HepG2 (cell line): Measurements from ENCODE around the gene SIGLEC8. TPM values are rescaled to one million over a fixed set of nuclear protein-coding genes. Genes with fewer than 3 reads are reported as not detected.

Source experiments
- AHR ChIP-seq: IDR thresholded peaks from 2 replicates; pipeline ENCODE4 v1.6.1; 2018; ENCODE audit warnings: missing genetic modification reagents, missing compliant biosample characterization
- ARHGAP35 ChIP-seq: sonication (generic); formaldehyde crosslinking; IDR thresholded peaks from 2 replicates; pipeline ENCODE4 v1.9.0; 2022; ENCODE audit warnings: mild to moderate bottlenecking, inconsistent platforms, moderate library complexity, missing genetic modification reagents, borderline replicate concordance
- ELF4 ChIP-seq: sonication (generic); formaldehyde crosslinking; IDR thresholded peaks from 2 replicates; pipeline ENCODE4 v1.5.0; 2020; ENCODE audit warnings: missing genetic modification reagents, mild to moderate bottlenecking, moderate library complexity, borderline replicate concordance
- GMEB2 ChIP-seq: IDR thresholded peaks from 2 replicates; pipeline ENCODE4 v1.6.1; 2016; ENCODE audit warnings: missing biosample characterization, missing genetic modification reagents, low read depth
- KDM2A ChIP-seq: sonication (generic); formaldehyde crosslinking; IDR thresholded peaks from 2 replicates; pipeline ENCODE4 v1.4.0; 2020; ENCODE audit warnings: low read depth, missing genetic modification reagents, borderline replicate concordance
- MATR3 ChIP-seq: sonication (generic); formaldehyde crosslinking; IDR thresholded peaks from 2 replicates; pipeline ENCODE4 v1.4.0; 2020; ENCODE audit warnings: missing genetic modification reagents
- NFKB2 ChIP-seq: sonication (generic); formaldehyde crosslinking; IDR thresholded peaks from 2 replicates; pipeline ENCODE4 v1.4.0; 2020; ENCODE audit warnings: missing genetic modification reagents, borderline replicate concordance
- NONO ChIP-seq, 2 experiments: fragments of 450-650 bp in 1 of 2; sonication (generic) in 1 of 2; formaldehyde crosslinking in 1 of 2; IDR thresholded peaks in 1 of 2; conservative IDR thresholded peaks in 1 of 2; 2 replicates each; pipeline versions ENCODE4 v1.6.1 to v1.8.0; 2017 to 2022; ENCODE audit warnings: mild to moderate bottlenecking in 1 of 2, missing genetic modification reagents in 1 of 2, moderate library complexity in 1 of 2
- RAD21 ChIP-seq: fragments of 450-650 bp; formaldehyde crosslinking; IDR thresholded peaks from 2 replicates; pipeline ENCODE4 v1.5.0; 2020; ENCODE audit warnings: mild to moderate bottlenecking
- RARA ChIP-seq: IDR thresholded peaks from 2 replicates; pipeline ENCODE4 v1.6.1; 2016; ENCODE audit warnings: missing genetic modification reagents, missing compliant biosample characterization
- RFX5 ChIP-seq: IDR thresholded peaks from 2 replicates; pipeline ENCODE4 v1.6.1; 2011; ENCODE audit warnings: low read depth, low read length, improper control_type of control experiment
- SRF ChIP-seq: IDR thresholded peaks from 2 replicates; pipeline ENCODE4 v1.6.1; 2011; ENCODE audit warnings: mild to moderate bottlenecking, low read depth, low read length, moderate library complexity
- SRSF1 ChIP-seq: fragments of 200-400 bp; formaldehyde crosslinking; optimal IDR thresholded peaks from 2 replicates; pipeline ENCODE3; 2017; ENCODE audit warnings: mild to moderate bottlenecking, low read depth, low read length, moderate library complexity
- TOPORS ChIP-seq: sonication (generic); formaldehyde crosslinking; IDR thresholded peaks from 2 replicates; pipeline ENCODE4 v1.8.0; 2023; ENCODE audit warnings: mild to moderate bottlenecking, missing genetic modification reagents
- WIZ ChIP-seq: sonication (generic); formaldehyde crosslinking; IDR thresholded peaks from 2 replicates; pipeline ENCODE4 v1.5.1; 2020; ENCODE audit warnings: mild to moderate bottlenecking, missing genetic modification reagents
- ZFP36 ChIP-seq: fragments of 150-350 bp; IDR thresholded peaks from 2 replicates; pipeline ENCODE4 v1.6.1; 2018; ENCODE audit warnings: borderline replicate concordance, low read length, low read depth; ENCODE audit not compliant: partially characterized antibody
- ZNF20 ChIP-seq: sonication (generic); formaldehyde crosslinking; IDR thresholded peaks from 2 replicates; pipeline ENCODE4 v1.4.0; 2020; ENCODE audit warnings: mild to moderate bottlenecking, moderate library complexity, missing genetic modification reagents
- ZNF333 ChIP-seq: sonication (generic); formaldehyde crosslinking; IDR thresholded peaks from 2 replicates; pipeline ENCODE4 v1.4.0; 2020; ENCODE audit warnings: mild to moderate bottlenecking, missing genetic modification reagents, borderline replicate concordance
- ZNF552 ChIP-seq: sonication (generic); formaldehyde crosslinking; IDR thresholded peaks from 2 replicates; pipeline ENCODE4 v1.9.0; 2022; ENCODE audit warnings: missing genetic modification reagents, mild to moderate bottlenecking, borderline replicate concordance
- ZNF7 ChIP-seq: IDR thresholded peaks from 2 replicates; pipeline ENCODE4 v1.6.1; 2016; ENCODE audit warnings: missing biosample characterization, missing genetic modification reagents
- ZNF773 ChIP-seq: sonication (generic); formaldehyde crosslinking; IDR thresholded peaks from 2 replicates; pipeline ENCODE4 v1.4.0; 2020; ENCODE audit warnings: missing genetic modification reagents, borderline replicate concordance
- ZNF775 ChIP-seq: sonication (generic); formaldehyde crosslinking; IDR thresholded peaks from 2 replicates; pipeline ENCODE4 v1.4.0; 2020; ENCODE audit warnings: missing genetic modification reagents, mild to moderate bottlenecking, moderate library complexity, borderline replicate concordance
- ZSCAN25 ChIP-seq: sonication (generic); formaldehyde crosslinking; IDR thresholded peaks from 2 replicates; pipeline ENCODE4 v1.8.0; 2022; ENCODE audit warnings: mild to moderate bottlenecking, missing genetic modification reagents
- polyA plus RNA-seq, 8 experiments: library from polyadenylated mRNA; depleted of rRNA in 3 of 8; stranded (reverse) in 7 of 8; unstranded in 1 of 8; fragments of >200 nt; fragmentation: Illumina TruSeq in 4 of 8; extraction: Trizol in 4 of 8; gene quantifications; 2 replicates each; pipeline versions ENCODE4 v1.2.1 to v1.2.3, GENCODE V29; 2011 to 2016; ENCODE audit warnings: low read depth in 4 of 8, missing spikeins in 1 of 8, mixed read lengths in 1 of 8; ENCODE audit not compliant: insufficient read depth in 1 of 8
- total RNA-seq, 5 experiments: library from RNA; depleted of rRNA; stranded (reverse); fragments of >200 nt; fragmentation: Illumina TruSeq; extraction: Trizol; gene quantifications; 2 replicates each; pipeline ENCODE4 v1.2.3, GENCODE V29; 2016; ENCODE audit warnings: low read depth in 1 of 5
- TF ChIP-seq, protein P1 (sequence below): sonication (generic); formaldehyde crosslinking; IDR thresholded peaks from 2 replicates; pipeline ENCODE4 v1.4.0; 2020; ENCODE audit warnings: missing genetic modification reagents, borderline replicate concordance
- TF ChIP-seq, protein P2 (sequence below): sonication (generic); formaldehyde crosslinking; IDR thresholded peaks from 2 replicates; pipeline ENCODE4 v1.4.0; 2020; ENCODE audit warnings: missing genetic modification reagents
- TF ChIP-seq, protein P3 (sequence below): sonication (generic); formaldehyde crosslinking; IDR thresholded peaks from 2 replicates; pipeline ENCODE4 v1.5.1; 2020; ENCODE audit warnings: missing genetic modification reagents, mild to moderate bottlenecking, borderline replicate concordance

SIGLEC8 gene
- total and polyA plus RNA-seq, 2 of the 13 experiments (the other 11 are each of a cell fraction or from before 2014, with no cell fraction given): not detected

DNA sequence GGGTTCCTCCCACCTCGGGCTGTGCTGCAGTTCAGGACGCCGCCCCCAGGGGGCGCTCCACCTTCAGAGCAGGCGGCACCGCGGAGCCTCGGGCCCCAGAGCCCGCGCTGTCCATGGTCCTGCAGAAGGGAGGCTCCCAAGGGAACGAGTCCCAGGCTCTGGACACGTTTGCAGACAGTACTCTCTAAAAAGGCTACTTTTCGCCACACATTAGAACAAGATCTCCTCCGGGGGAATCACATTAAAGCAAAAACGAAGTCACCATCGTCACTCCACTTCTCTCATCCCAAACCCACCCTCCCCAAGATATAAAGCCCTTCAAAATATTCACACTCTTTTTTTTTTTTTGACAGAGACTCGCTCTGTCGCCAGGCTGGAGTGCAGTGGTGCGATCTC, 36.2 kb downstream of the SIGLEC8 start (continued):
- peak; percentile 92 for TF ChIP-seq RAD21
- TF ChIP-seq MATR3 (CRISPR knock-in tag): no peak
- no peak for TF ChIP-seq ZNF20 (CRISPR knock-in tag)
- peak; percentile 90 for TF ChIP-seq TOPORS
- TF ChIP-seq KDM2A: peak; percentile 97
- no peak for TF ChIP-seq GMEB2
- no peak for TF ChIP-seq SRF
- peak; percentile 99 for TF ChIP-seq AHR (CRISPR knock-in tag)
- TF ChIP-seq ZNF7 (CRISPR knock-in tag): peak; percentile 73
- TF ChIP-seq ZNF552 (CRISPR knock-in tag): peak; percentile 89; the same call in 1 of the 2 replicates
- TF ChIP-seq, protein P1, sequence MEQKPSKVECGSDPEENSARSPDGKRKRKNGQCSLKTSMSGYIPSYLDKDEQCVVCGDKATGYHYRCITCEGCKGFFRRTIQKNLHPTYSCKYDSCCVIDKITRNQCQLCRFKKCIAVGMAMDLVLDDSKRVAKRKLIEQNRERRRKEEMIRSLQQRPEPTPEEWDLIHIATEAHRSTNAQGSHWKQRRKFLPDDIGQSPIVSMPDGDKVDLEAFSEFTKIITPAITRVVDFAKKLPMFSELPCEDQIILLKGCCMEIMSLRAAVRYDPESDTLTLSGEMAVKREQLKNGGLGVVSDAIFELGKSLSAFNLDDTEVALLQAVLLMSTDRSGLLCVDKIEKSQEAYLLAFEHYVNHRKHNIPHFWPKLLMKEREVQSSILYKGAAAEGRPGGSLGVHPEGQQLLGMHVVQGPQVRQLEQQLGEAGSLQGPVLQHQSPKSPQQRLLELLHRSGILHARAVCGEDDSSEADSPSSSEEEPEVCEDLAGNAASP (CRISPR knock-in tag): peak; percentile 95
- TF ChIP-seq RARA: peak; percentile 82
- TF ChIP-seq ZSCAN25 (CRISPR knock-in tag): peak; percentile 75; the same call in 1 of the 2 replicates
- TF ChIP-seq SRSF1: no peak
- TF ChIP-seq, protein P2, sequence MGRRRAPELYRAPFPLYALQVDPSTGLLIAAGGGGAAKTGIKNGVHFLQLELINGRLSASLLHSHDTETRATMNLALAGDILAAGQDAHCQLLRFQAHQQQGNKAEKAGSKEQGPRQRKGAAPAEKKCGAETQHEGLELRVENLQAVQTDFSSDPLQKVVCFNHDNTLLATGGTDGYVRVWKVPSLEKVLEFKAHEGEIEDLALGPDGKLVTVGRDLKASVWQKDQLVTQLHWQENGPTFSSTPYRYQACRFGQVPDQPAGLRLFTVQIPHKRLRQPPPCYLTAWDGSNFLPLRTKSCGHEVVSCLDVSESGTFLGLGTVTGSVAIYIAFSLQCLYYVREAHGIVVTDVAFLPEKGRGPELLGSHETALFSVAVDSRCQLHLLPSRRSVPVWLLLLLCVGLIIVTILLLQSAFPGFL (CRISPR knock-in tag): peak; percentile 93; the same call in 1 of the 2 replicates
- TF ChIP-seq WIZ (CRISPR knock-in tag): peak; percentile 99
- TF ChIP-seq, protein P3, sequence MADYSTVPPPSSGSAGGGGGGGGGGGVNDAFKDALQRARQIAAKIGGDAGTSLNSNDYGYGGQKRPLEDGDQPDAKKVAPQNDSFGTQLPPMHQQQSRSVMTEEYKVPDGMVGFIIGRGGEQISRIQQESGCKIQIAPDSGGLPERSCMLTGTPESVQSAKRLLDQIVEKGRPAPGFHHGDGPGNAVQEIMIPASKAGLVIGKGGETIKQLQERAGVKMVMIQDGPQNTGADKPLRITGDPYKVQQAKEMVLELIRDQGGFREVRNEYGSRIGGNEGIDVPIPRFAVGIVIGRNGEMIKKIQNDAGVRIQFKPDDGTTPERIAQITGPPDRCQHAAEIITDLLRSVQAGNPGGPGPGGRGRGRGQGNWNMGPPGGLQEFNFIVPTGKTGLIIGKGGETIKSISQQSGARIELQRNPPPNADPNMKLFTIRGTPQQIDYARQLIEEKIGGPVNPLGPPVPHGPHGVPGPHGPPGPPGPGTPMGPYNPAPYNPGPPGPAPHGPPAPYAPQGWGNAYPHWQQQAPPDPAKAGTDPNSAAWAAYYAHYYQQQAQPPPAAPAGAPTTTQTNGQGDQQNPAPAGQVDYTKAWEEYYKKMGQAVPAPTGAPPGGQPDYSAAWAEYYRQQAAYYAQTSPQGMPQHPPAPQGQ (CRISPR knock-in tag): no peak
- TF ChIP-seq ZNF775: no peak
- no peak; the same call in 1 of the 2 replicates for TF ChIP-seq ELF4 (CRISPR knock-in tag)
- no peak for TF ChIP-seq RFX5
- no peak for TF ChIP-seq ZFP36
- peak; percentile 93; the same call in 1 of the 2 replicates for TF ChIP-seq ZNF333 (CRISPR knock-in tag)
- TF ChIP-seq ZNF773 (CRISPR knock-in tag): peak; percentile 99; the same call in 1 of the 2 replicates
- TF ChIP-seq ARHGAP35 (CRISPR knock-in tag): peak; percentile 99
- TF ChIP-seq NFKB2: peak; percentile 100
- no peak for TF ChIP-seq NONO (IDR thresholded peaks at IDR 0.05)
- no peak for TF ChIP-seq NONO (CRISPR knock-in tag; conservative IDR thresholded peaks at IDR 0.05)
